ACC112 (cell line): ENCODE measurements around the gene TEN1.

ENCODE experiments used
- H2AFZ ChIP-seq: fragments of 200-600 bp; sonication (generic); one replicate; pipeline ENCODE4 v1.6.0; 2017; ENCODE audit warnings: antibody characterized with exemption, low read length; ENCODE audit not compliant: unreplicated experiment
- H3K27ac ChIP-seq: fragments of 200-600 bp; sonication (generic); 2 replicates; pipeline ENCODE4 v1.5.1; 2014; ENCODE audit warnings: low read depth, mild to moderate bottlenecking, antibody characterized with exemption, low read length, moderate library complexity
- H3K27me3 ChIP-seq: fragments of 200-600 bp; sonication (generic); 2 replicates; pipeline ENCODE4 v1.6.1; 2014; ENCODE audit warnings: mild to moderate bottlenecking, antibody characterized with exemption, low read length, moderate library complexity, mixed read lengths; ENCODE audit not compliant: insufficient read depth
- H3K36me3 ChIP-seq: fragments of 200-600 bp; sonication (generic); 2 replicates; pipeline ENCODE4 v1.6.1; 2016; ENCODE audit warnings: mild to moderate bottlenecking, antibody characterized with exemption, low read length, moderate library complexity, mixed read lengths; ENCODE audit not compliant: insufficient read depth
- H3K4me1 ChIP-seq: fragments of 200-600 bp; sonication (generic); one replicate; pipeline ENCODE4 v1.6.1; 2016; ENCODE audit warnings: low read length, mixed read lengths; ENCODE audit not compliant: insufficient read depth, unreplicated experiment, control insufficient read depth
- H3K4me3 ChIP-seq: fragments of 200-600 bp; sonication (generic); 2 replicates; pipeline ENCODE4 v1.5.1; 2014; ENCODE audit warnings: mild to moderate bottlenecking, low read depth, low read length
- H3K79me2 ChIP-seq: fragments of 200-600 bp; sonication (generic); one replicate; pipeline ENCODE4 v1.6.0; 2016; ENCODE audit warnings: low read length; ENCODE audit not compliant: control insufficient read depth, unreplicated experiment, insufficient read depth

Gene TEN1

DNA sequence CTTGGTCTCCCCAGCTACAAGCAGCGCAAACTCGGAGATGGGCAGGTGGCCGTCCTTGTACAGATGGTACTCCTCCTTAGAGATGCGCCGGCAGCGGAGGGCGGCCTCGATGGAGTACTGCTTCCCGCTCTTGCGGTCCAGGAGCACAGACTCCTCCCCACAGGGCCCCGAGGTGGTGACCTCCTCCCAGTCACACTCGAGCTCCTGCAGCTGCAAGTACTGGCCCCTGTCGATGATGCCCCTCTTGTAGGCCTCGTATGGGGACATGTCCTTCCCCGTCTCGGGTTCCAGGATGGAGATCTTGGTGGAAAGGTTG lies 28.8 kb downstream of the TEN1 start:
- Histone ChIP-seq H2AFZ (no peak overlapping the region), H3K27ac (no peak overlapping the region), H3K27me3 (no peaks in the 10 kb centered on the region), H3K36me3 (no peaks in the 10 kb centered on the region), H3K4me1 (no peaks in the 10 kb centered on the region), H3K4me3 (no peak overlapping the region), H3K79me2 (no peaks in the 10 kb centered on the region)

DNA sequence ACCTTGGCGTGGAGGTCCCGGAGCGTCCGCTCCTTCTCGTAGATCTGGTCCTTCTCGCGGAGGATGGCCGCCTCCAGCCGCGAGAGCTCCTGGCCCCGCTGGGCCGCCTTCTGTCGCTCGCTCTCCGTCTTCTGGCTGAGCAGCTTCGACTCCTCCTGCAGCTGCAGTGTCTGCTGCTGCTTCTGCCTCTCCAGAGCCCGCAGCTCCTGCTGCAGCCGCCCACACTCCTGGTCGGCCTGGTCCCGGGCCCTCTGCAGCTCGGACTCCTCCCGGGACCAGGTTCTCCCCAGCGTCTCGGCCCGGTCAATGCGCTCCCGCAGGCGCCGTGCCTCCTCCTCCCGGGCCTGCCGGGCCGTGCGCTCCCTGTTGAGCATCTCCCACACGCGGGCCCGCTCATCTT lies 29.2 kb downstream of the TEN1 start:
- Histone ChIP-seq H2AFZ (no peak overlapping the region), H3K36me3 (no peaks in the 10 kb centered on the region), H3K4me1 (no peaks in the 10 kb centered on the region), H3K27ac (no peak overlapping the region), H3K27me3 (no peaks in the 10 kb centered on the region), H3K79me2 (no peaks in the 10 kb centered on the region), H3K4me3 (no peak overlapping the region)

DNA sequence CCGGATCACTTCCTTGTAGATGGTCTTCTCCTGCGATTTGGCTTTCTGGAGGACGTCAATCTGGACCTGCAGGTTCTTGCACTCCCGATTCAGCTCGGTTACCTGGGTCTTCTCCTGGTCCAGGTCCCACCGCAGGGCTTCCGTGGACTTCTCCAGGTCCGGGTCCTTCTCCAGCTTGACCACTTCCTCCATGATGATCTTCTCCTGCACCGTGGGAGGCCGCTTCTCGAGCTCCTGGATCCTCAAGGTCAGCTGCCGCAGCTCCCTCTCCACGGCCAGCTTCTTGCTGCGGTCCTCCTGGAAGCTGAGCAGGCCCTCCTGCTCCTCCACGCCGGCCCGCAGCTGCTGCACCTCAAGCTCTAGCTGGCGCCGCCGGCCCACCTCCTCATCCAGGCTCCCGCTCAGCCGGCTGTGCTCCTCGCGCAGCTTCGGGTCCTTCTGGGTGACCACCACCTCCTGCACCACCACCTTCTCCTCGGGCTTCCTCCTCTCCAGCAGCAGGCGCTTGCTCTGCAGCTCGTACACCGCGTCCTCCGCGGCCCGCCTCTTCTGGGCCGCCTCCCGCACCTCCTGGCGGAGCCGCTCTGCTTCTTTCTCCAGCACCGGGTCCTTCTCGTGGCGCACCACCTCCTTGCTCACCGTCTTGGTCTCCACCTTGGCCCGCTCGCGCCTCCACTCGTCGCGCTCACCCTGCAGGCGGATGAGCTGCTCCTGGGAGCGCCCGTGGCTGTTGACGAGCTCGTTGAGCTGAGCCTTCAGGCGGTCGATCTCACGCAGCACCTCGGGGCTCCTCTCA lies 29.8 kb downstream of the TEN1 start:
- H3K27ac ChIP-seq: no peak overlapping the region
- peaks cover 4% of the 10 kb centered on the region for H3K4me1 ChIP-seq
- H3K79me2 ChIP-seq: no peaks in the 10 kb centered on the region
- H2AFZ ChIP-seq: no peak overlapping the region
- no peak overlapping the region for H3K4me3 ChIP-seq
- H3K36me3 ChIP-seq: no peaks in the 10 kb centered on the region
- H3K27me3 ChIP-seq: no peaks in the 10 kb centered on the region

DNA sequence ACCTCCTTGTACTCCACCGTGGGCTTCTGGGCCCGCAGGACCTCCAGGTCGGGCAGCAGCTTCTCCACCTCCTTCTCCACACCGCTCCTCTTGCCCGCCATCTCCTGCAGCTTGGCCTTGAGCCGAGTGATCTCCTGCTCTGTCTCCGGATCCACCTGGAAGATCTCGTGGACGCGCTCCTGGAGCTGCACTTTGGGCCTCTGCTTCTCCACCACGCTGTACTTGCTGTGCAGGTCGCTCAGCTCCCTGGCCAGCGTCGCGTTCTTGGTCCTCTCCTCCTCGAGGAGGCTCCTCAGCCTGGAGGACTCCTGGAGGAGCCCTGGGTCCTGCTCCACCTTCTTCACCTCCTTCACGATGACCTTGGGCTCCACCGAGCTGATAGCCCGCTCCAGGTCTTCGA lies 30.4 kb downstream of the TEN1 start:
- Histone ChIP-seq H2AFZ (no peak overlapping the region), H3K4me1 (peaks cover 7% of the 10 kb centered on the region), H3K4me3 (no peak overlapping the region), H3K27me3 (no peaks in the 10 kb centered on the region; the same call in 1 of the 2 replicates), H3K36me3 (no peaks in the 10 kb centered on the region), H3K79me2 (no peaks in the 10 kb centered on the region), H3K27ac (no peak overlapping the region)

DNA sequence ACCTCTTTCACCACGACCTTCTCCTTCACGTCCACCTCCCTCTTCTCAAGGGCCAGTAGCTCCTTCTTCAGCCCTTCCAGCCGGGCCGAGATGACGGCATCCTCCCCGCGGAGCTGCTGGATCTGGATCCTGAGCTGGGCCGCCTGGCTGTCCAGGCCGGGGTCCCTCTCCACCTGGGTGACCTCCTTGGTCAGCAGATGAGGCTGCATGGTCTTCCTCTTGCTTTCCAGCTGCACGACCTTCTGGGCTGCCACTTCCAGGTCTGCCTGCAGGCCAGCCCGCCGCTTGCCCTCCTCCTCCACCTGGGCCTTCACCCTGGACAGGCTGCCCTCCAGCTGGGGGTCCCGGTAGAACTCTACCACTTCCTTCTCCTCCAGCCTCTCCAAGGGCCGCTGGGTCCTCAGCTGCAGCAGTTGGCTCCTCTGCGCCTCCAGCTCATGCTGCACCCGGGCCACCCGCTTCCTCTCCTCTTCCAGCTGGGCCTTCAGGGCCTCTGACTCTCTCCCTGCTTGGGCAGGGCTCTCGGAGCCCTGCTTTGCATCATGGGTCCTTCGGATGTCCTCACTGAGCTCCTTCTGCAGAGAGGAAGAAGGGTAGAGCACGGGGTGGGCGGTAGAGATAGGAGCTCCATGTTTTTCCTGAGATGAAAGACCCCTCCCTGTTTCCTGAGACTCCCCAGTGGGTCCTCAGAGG lies 31.1 kb downstream of the TEN1 start:
- Histone ChIP-seq H3K4me3 (no peak overlapping the region), H3K27ac (no peak overlapping the region), H3K27me3 (no peaks in the 10 kb centered on the region; the same call in 1 of the 2 replicates), H3K4me1 (peaks cover 7% of the 10 kb centered on the region), H2AFZ (no peak overlapping the region), H3K79me2 (no peaks in the 10 kb centered on the region), H3K36me3 (no peaks in the 10 kb centered on the region)

DNA sequence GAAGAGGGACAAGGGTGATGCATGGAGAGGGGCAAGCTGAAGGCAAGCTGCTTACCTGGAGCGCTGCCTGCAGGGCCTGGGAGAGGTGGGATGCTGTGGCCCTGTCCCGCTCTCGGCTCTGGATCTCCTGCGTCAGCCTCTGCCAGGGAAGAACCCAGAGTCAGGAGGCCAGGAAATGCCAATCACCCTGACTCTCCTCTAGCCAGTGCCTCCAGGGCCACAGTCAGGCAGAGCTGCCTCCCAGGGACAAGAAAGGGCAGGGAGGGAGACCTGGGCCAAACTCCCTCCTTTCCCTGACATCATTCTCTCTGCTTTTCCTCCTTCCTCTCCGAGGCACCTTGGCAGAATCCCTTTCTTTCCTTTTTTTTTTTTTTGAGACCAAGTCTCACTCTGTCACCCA lies 32.9 kb downstream of the TEN1 start:
- no peak overlapping the region for H3K27ac ChIP-seq
- no peak overlapping the region for H2AFZ ChIP-seq
- no peaks in the 10 kb centered on the region for H3K36me3 ChIP-seq
- H3K4me3 ChIP-seq: no peak overlapping the region
- H3K79me2 ChIP-seq: no peaks in the 10 kb centered on the region
- H3K27me3 ChIP-seq: no peaks in the 10 kb centered on the region; the same call in 1 of the 2 replicates
- H3K4me1 ChIP-seq: peaks cover 7% of the 10 kb centered on the region

DNA sequence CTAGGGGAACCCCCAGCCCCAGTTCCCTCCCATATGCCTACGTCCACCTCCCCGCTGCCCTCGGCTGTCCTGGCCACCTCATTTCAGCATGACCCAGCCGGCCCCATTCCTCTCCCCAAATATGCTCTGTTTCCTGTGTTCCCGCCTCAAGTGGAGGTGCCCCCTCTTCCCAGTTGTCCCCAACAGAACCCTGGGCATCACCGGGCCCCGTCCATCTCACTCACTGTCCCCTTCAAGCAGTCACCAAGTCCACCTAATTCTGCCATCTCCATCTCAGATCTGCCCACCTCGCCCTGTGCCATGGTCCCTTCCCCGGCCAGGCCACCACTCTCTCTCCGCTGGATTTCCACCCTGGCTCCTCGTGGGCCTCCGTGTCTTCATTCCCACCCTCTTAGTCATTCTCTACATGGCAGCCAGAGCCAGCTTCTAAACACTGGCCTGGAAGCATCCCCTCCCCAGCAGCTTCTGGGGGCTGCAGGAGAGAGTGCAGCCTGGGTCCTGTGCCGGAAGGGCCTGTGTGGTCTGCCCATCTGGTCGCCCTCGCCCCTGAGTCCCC lies 34.4 kb downstream of the TEN1 start:
- Histone ChIP-seq H3K4me1 (peaks cover 7% of the 10 kb centered on the region), H3K4me3 (no peak overlapping the region), H3K27me3 (no peaks in the 10 kb centered on the region; the same call in 1 of the 2 replicates), H3K36me3 (no peaks in the 10 kb centered on the region), H2AFZ (no peak overlapping the region), H3K79me2 (no peaks in the 10 kb centered on the region), H3K27ac (no peak overlapping the region)

DNA sequence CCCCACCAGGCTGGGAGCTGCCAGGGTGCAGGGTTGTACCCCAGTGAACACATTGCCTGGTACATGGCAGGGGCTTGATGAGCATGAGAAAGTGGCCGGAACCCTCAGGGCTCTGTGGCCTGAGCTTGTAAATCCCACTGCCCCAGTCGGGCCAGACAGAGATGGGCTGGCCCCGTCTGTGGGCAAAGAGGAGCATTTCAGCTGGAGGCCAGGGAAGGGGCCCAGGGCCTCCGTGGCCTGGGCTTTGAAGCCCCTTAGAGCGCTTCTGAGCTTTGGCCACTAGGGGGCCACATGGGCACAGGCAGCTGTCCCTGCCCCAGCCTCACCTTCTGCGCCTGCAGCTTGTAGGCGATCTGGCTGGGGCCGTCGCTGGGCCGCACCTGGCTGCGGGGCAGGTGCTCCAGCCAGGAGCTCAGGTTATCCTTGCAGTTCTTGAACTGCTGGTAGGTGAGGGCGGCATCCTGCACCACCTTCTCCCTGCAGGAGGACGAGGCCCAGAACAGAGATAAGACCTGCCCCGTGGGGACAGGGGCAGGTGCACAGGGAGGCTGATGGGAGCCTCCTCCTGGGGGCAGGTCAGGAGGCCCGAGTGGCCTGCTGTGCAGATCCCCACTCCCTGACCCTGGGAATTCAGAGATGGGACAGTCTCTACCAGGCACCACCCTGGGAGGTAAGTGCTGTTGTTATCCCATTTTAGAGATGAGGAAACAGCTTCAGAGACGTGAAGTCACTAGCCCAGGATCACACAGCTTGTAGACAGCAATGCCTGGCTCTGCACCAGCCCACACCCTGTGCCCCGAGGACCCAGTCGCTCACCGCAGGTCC lies 35.3 kb downstream of the TEN1 start:
- H3K27me3 ChIP-seq: no peaks in the 10 kb centered on the region; the same call in 1 of the 2 replicates
- no peak overlapping the region for H3K4me3 ChIP-seq
- H2AFZ ChIP-seq: no peak overlapping the region
- no peak overlapping the region for H3K27ac ChIP-seq
- H3K36me3 ChIP-seq: no peaks in the 10 kb centered on the region
- H3K79me2 ChIP-seq: no peaks in the 10 kb centered on the region
- H3K4me1 ChIP-seq: peaks cover 7% of the 10 kb centered on the region

DNA sequence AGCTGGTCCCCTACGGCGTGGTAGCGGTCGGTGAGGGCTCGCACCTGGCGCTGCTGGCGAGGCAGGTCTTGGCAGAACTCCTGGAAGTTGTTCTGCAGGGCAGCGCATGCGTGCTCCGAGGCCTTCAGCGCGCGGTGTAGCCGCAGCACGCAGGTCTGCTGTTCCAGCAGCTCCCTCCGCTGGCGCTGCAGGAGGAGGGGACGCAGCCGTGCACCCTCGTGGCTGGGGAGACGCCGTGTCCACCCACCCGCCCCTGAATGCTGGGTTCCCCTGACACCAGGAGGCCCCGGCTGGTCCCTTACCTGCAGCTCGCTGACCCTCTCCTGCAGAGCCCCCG lies 35.9 kb downstream of the TEN1 start:
- Histone ChIP-seq H3K4me3 (no peak overlapping the region), H3K79me2 (no peaks in the 10 kb centered on the region)

DNA sequence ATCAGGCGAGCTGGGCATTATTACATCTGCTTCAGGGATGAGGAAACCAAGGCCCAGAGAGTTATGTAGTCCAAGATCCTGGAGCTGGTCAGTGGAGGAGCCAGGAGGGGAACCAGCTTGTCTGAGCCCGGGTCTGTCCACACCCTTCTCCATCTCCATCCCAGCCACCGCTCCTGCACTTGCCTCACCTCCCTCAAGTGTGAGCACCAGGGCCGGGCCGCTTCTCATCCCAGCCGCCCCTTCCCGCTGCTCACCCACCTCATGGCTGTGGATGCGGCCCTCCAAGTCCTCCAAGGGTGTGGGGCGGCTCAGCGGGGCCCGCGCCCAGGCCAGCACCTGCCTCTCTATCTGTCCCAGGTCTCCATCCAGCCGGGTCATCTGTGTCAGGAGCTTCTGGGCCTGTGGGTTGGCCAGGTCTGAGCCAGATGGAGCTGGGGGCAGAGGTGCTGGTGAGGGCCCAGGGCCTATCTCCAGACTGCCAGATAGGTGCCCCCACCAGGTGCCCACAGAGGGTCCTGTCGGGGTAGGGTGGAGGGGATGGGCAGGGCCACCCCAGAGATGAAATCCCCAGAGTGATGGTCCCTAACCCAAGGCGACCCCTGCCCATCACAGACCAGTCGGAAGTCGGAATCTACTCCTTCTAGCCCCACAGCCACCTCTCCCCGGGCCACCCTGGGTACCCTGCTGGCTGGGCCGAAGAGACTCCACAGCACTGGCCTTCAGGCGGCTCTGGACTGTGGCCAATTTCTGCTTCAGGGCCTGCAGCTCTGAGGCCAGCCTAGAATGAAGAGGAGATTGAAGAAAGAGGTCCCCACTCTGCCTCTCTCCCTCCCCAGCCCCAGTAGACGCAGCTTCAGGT lies 38.7 kb downstream of the TEN1 start:
- H3K4me3 ChIP-seq: no peak overlapping the region
- H2AFZ ChIP-seq: no peak overlapping the region
- peaks cover 7% of the 10 kb centered on the region for H3K4me1 ChIP-seq
- H3K79me2 ChIP-seq: no peaks in the 10 kb centered on the region
- H3K36me3 ChIP-seq: no peaks in the 10 kb centered on the region
- H3K27ac ChIP-seq: no peak overlapping the region
- no peaks in the 10 kb centered on the region; the same call in 1 of the 2 replicates for H3K27me3 ChIP-seq

More for the DNA sequence above, 35.9 kb downstream of the TEN1 start:
- H2AFZ ChIP-seq: no peak overlapping the region
- no peaks in the 10 kb centered on the region for H3K36me3 ChIP-seq
- H3K4me1 ChIP-seq: peaks cover 7% of the 10 kb centered on the region
- H3K27me3 ChIP-seq: no peaks in the 10 kb centered on the region; the same call in 1 of the 2 replicates
- no peak overlapping the region for H3K27ac ChIP-seq
